ENCODE measurements around the gene AADACL3.

DNA sequence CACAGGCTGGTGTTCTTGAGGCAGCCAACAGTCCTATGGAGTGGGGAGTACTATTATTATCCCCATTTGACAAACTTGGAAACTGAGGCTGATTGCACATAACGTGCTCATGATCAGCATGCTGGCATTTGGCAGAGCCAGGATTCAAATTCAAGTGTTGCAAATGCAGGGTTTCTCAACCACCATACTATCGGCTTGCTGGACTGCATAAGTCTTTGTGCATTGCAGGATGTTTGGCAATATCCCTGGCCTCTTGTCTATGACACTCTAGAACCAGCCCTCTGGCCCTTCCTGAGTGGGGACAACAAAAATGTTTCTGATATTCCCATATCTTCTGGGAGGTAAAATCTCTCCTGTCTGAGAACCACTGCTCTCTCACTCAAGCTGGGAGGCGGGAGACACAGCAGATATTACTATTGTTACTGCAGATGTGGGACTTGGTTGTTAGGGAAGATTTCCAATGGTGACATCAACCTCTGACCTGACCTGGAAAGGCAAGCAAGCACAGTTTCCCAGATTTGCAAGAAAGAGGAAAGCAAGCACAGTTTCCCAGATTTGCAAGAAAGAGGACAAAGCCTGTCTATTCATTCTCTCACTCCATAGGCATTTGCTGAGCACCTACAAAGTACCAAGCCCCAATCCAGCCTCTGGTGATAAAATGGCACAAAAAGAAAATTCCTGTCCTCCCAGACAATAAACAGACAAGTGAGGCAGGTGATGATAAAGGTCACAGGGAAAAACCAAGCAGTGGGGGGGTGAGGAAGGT lies 1.0 kb upstream of the AADACL3 start:
- TF ChIP-seq, protein P1, sequence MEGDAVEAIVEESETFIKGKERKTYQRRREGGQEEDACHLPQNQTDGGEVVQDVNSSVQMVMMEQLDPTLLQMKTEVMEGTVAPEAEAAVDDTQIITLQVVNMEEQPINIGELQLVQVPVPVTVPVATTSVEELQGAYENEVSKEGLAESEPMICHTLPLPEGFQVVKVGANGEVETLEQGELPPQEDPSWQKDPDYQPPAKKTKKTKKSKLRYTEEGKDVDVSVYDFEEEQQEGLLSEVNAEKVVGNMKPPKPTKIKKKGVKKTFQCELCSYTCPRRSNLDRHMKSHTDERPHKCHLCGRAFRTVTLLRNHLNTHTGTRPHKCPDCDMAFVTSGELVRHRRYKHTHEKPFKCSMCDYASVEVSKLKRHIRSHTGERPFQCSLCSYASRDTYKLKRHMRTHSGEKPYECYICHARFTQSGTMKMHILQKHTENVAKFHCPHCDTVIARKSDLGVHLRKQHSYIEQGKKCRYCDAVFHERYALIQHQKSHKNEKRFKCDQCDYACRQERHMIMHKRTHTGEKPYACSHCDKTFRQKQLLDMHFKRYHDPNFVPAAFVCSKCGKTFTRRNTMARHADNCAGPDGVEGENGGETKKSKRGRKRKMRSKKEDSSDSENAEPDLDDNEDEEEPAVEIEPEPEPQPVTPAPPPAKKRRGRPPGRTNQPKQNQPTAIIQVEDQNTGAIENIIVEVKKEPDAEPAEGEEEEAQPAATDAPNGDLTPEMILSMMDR (IDR thresholded peaks at IDR 0.05): no peak
- TF ChIP-seq POLR2A (IDR thresholded peaks at IDR 0.05): no peak
- TF ChIP-seq POLR2AphosphoS5 (IDR thresholded peaks at IDR 0.05): no peak
- TF ChIP-seq EP300 (IDR thresholded peaks at IDR 0.05): no peak
